ENCODE measurements around the gene COL23A1. TPM values are rescaled to one million over a fixed set of nuclear protein-coding genes. Genes with fewer than 3 reads are reported as not detected.

Gene COL23A1
- total and polyA plus RNA-seq, 2 experiments from 2014 or later: 4.8 to 8.2 TPM

- H3K36me3 Mint-ChIP-seq (ENCODE audit: low read depth): no peaks in the 10 kb centered on the region
- Histone ChIP-seq H2AFZ (no peak overlapping the region), H3F3A (replicated peaks; ENCODE audit: low read depth) (no peaks in the 10 kb centered on the region), H3K4me3 (no peak overlapping the region), H3K4me1 (ENCODE audit: insufficient read depth) (no peaks in the 10 kb centered on the region; the same call in 1 of the 2 replicates), H3K4me2 (no peak overlapping the region), H3K79me2 (replicated peaks; ENCODE audit: insufficient read depth) (no peaks in the 10 kb centered on the region), H3K36me3 (ENCODE audit: insufficient read depth) (no peaks in the 10 kb centered on the region), H3K9me2 (ENCODE audit: insufficient read depth) (no peaks in the 10 kb centered on the region), H3K27me3 (ENCODE audit: insufficient read depth) (no peaks in the 10 kb centered on the region), H3K27ac (ENCODE audit: low read depth) (no peak overlapping the region), H4K20me1 (replicated peaks; ENCODE audit: insufficient read depth) (no peaks in the 10 kb centered on the region)
- no peaks in the 10 kb centered on the region for H3K9me3 Mint-ChIP-seq
- H3K27ac Mint-ChIP-seq: no peak overlapping the region
- H3K27me3 Mint-ChIP-seq (ENCODE audit: insufficient read depth, low read depth, poor library complexity): peaks cover 5% of the 10 kb centered on the region
- ATAC-seq (no peak), DNase-seq (ENCODE audit: low spot score) (no peak)
- H3K4me3 Mint-ChIP-seq: no peak overlapping the region
- no peak for TF ChIP-seq CTCF (conservative IDR thresholded peaks at IDR 0.05; ENCODE audit: low read depth in 2 of 2)
- peaks cover 45% of the 10 kb centered on the region for H3K4me1 Mint-ChIP-seq
Measured at GRCh38 chr5:178387856-178388190, 202.4 kb downstream of the COL23A1 start.

- DNase-seq (ENCODE audit: low spot score) (no peak), ATAC-seq (no peak)
- Mint-ChIP-seq H3K27me3 (ENCODE audit: insufficient read depth, low read depth, poor library complexity) (peaks cover 5% of the 10 kb centered on the region), H3K36me3 (ENCODE audit: low read depth) (no peaks in the 10 kb centered on the region), H3K9me3 (no peaks in the 10 kb centered on the region), H3K4me1 (peaks cover 46% of the 10 kb centered on the region), H3K27ac (peak overlapping the region; percentile 34; the same call in 1 of the 2 replicates), H3K4me3 (no peak overlapping the region; the same call in 2 of the 3 replicates)
- Histone ChIP-seq H3K79me2 (replicated peaks; ENCODE audit: insufficient read depth) (no peaks in the 10 kb centered on the region), H3K9me2 (ENCODE audit: insufficient read depth) (no peaks in the 10 kb centered on the region), H4K20me1 (replicated peaks; ENCODE audit: insufficient read depth) (no peaks in the 10 kb centered on the region), H3K4me1 (ENCODE audit: insufficient read depth) (no peaks in the 10 kb centered on the region; the same call in 1 of the 2 replicates), H3K4me3 (no peak overlapping the region), H3K4me2 (no peak overlapping the region), H3K27ac (ENCODE audit: low read depth) (no peak overlapping the region), H2AFZ (no peak overlapping the region), H3K27me3 (ENCODE audit: insufficient read depth) (no peaks in the 10 kb centered on the region), H3F3A (replicated peaks; ENCODE audit: low read depth) (no peaks in the 10 kb centered on the region), H3K36me3 (ENCODE audit: insufficient read depth) (no peaks in the 10 kb centered on the region)
- TF ChIP-seq EZH2 (IDR thresholded peaks at IDR 0.05; ENCODE audit: low read depth, unreplicated experiment) (no peak), STAT1 (IDR thresholded peaks at IDR 0.05; ENCODE audit: unreplicated experiment) (no peak), ZNF331 (CRISPR knock-in tag; IDR thresholded peaks at IDR 0.05; ENCODE audit: low read depth) (no peak), REST (IDR thresholded peaks at IDR 0.05; ENCODE audit: unreplicated experiment) (no peak)
Measured at GRCh38 chr5:178387061-178387855, 202.9 kb downstream of the COL23A1 start.

All from GM23338 (cell line).